C4-2B (cell line): Measurements from ENCODE around the gene TRPM1.

Experiments used
- CTCF ChIP-seq: fragments of 450-650 bp; conservative IDR thresholded peaks from 2 replicates; pipeline ENCODE4 v1.5.1; 2017; ENCODE audit warnings: mild to moderate bottlenecking
- ZFX ChIP-seq: fragments of 450-650 bp; IDR thresholded peaks from 2 replicates; pipeline ENCODE4 v1.6.1; 2017

GRCh38 chr15:31035610-31036009, 65.9 kb downstream of the TRPM1 start:
- TF ChIP-seq CTCF (no peak), ZFX (no peak)
